ENCODE measurements around the gene TTC1.
"Not testable (repeated sequence)": the region's sequence is repeated elsewhere in the genome, so short reads cannot be mapped to it uniquely, and the experiment has no call there.

TTC1 gene, protein sequence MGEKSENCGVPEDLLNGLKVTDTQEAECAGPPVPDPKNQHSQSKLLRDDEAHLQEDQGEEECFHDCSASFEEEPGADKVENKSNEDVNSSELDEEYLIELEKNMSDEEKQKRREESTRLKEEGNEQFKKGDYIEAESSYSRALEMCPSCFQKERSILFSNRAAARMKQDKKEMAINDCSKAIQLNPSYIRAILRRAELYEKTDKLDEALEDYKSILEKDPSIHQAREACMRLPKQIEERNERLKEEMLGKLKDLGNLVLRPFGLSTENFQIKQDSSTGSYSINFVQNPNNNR

DNA sequence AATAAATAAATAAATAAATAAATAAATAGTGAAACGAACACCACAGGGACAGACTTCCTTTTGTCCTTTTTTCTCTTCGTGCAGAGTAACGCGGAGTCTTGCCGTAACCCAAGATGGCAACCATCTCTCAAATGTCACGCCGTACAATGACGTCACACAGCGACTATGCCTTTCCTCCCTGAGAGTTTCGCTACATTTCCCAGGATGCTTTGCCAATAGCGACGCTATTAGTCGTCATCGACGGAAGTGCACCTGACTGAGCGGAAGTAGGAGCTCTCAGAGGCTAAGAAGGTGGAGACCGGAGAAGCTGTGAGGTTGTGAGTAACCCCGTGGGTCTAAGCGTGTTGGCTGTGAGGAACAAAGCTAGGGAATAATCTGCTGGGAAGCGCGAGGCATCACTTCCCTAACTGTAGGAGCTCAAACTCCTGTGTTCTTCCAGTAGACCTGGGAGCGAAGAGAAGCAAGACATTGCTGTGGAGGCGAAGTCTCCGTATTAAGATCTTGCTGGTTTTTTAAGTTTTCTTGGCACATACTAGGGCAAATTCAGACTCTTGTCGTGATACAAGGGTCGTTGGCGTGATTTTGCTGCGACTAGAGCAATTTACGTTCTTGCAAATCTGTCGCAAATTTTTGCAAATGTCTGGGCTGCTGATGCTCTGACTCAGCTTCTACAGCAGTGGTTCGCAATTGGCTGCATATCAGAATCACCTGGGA lies at the start of gene TTC1:
TSS of gene TTC1 (plus strand) at position 263 of the 714 bp plus-strand sequence. CDS start 1,390 bp downstream, outside the sequence.
- DNase-seq (ENCODE audit: low read depth, low spot score): peak; percentile 99

DNA sequence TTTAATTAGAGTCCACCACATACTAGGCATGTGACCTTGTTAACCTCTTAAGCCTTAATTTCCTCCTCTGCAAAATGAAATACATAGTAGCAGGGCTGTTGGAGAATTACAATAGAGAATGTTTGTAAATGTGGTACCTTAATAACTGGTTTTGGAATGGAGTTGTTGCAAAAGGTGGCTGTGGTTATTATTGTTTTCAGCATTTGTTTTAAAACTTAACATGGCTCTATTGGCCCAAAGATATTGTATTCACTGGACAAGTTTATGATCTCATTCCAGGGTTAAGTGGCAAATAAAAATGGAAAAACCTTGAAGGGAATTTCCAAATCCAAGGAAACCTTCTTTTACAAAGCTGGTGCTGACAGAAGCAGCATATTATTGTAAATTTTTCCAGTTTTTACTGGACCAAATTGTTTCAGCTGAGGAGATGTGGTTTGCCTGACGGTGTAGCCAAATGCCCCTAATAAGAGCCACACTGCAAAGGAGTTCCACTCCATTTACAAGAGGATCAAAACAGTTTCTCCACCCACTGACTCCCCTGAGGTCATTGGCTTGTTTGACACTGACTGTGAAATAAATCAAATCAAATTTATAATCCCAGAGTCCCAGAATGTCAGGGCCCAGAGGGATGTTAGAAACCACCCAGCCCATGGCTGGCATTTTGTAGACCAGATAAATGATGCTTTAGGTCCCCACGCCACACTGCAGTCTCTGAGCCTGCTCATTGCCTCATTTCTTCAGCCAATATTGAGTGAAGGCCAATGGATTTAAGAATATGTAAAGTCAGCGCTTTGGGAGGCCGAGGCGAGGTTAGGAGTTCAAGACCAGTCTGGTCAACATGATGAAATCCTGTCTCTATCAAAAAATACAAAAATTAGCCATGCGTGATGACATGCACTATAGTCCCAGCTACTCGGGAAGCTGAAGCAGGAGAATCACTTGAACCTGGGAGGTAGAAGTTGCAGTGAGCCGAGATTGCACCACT lies 47.5 kb upstream of the TTC1 start:
- no peak for DNase-seq (ENCODE audit: low read depth, low spot score)

DNA sequence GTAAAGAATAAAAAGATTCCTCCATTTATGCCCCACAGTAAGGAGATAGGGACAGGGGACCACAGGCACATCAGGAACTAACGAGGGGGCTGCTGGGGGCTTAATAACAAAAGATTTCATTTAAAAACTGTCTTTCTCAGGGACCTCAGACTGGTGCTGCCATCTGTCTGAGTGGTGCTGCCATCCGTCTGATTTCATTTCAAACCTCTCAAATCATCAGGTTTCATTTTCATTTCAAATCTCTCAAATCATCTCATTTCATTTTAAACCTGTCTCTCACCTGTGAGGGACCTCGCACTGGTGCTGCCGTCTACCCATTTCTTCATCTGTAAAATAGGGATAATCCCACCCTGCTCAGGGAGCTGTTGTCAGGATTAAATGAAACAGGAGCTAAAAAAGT lies 46.7 kb upstream of the TTC1 start:
- DNase-seq (ENCODE audit: low read depth, low spot score): no peak

DNA sequence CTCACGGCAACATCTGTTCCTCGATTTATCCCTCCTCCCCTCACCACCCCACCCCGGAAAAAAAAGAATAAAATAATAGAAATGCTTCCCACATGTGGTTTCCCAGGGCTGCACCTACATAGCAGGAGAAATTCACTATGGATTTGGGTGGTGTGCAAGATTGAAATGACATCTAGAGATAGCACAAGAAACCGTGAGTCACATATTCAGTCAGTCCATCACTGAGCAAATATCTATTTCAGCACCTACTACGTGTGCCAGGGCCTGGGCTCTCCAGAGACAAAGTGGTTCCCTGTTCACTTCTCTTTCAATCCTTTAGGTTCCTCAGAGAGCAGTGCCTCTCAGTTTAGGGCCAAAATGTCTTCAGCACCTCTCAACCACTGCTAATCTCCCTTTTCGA lies 45.0 kb upstream of the TTC1 start:
- DNase-seq (ENCODE audit: low read depth, low spot score): no peak

DNA sequence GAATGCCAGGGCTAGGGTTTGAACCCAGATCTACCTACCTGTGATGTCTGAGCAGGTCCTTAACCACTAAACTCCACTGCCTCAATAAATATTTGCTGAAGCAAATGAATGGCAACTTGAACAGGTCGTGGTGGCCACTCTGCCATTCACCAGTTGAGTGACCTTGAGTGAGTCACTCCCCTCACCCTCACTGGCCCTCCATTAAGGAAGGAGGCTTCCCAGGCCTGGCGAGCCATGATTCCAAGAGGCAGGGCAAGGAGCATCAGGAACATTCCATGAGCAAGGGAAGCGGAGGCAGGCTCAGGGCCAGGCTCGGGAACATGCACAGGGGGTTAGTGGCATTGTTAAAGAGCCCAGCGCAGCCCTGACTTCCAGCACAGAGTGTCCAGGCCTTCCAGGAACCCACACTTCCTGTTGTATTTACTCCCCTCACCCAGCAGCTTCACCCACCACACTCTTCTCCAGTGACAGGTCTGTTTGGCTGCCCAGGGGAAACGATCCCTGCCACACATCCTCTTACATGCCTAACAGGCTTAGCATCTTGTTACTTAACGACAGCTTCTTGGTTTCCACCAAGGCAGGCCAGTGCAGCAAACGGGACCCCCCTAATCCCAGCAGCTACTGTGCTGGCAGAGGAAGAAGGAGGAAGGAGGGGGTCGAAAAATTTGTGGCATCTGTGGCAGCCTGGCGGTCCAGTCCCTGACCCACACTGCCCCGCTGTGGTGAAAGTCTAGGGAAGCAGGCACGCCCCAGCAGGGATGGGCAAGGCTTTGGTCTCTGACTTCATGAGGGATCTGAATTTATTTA lies 43.7 kb upstream of the TTC1 start:
- DNase-seq (ENCODE audit: low read depth, low spot score): no peak

DNA sequence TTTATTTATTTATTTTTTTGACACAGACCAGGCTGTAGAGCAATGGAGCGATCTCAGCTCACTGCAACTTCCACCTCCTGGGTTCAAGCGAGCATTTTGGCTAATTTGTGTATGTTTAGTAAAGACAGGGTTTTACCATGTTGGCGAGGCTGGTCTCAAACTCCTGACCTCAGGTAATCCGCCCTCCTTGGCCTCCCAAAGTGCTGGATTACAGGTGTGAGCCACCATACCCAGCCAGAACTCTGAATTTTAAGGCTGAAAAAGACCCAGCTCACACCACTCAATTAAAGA lies 43.2 kb upstream of the TTC1 start:
- not testable (repeated sequence) for DNase-seq (ENCODE audit: low read depth, low spot score)

DNA sequence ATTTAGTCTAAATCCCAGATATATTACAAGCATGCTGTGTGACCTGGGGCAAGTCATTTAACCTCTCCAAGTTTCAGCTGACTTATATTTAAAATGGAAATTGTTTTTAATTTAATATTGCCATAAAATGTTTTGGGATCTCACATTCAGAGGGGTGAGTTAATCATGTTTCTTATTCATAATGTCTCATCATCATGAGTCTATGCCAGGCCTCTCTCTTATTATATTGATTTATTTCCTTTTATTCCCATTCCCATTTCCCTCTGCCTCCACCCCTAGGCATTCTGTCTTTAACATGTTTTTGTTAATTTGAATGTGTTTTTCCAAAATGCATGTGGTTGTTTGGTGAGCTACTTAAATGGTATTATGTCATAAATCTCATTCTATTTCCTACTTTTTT lies 39.0 kb upstream of the TTC1 start:
- DNase-seq (ENCODE audit: low read depth, low spot score): no peak

DNA sequence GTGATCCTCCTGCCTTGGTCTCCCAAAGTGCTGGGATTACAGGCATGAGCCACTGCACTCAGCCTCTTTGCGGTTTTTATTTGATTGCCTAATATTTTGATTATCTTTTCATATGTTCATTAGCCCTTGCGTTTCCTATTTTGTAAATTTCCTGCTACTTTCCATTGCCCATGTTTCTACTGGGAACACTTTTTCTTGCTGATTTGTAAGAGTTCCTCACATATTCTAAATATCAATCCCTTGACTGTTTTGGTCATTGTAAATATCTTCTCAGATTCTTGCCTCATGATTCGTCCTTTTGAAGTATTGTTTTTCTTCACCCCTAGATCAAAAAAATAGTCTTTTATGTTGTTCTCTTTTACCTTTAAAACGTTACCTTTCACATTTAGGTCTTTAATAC lies 37.9 kb upstream of the TTC1 start:
- DNase-seq (ENCODE audit: low read depth, low spot score): no peak

DNA sequence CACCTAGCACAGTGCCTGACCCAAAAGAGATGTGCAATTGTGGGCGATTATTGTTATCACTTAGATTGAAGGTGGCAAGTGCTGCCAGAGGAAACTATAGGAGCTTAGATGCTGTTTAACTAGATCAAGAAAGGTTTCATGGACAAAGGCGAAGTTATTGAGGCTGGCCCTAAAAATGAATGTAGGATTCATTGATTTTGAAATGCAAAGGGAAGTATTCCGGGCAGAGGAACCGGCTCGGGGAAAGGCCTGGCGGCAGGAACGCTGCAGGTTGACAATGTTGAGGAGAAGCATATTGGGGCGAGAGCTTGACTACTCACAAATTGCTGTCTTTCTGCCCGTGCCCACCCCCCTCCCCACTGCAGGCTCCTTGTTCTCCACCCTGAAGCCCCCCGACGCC lies 37.4 kb upstream of the TTC1 start:
- no peak for DNase-seq (ENCODE audit: low read depth, low spot score)

DNA sequence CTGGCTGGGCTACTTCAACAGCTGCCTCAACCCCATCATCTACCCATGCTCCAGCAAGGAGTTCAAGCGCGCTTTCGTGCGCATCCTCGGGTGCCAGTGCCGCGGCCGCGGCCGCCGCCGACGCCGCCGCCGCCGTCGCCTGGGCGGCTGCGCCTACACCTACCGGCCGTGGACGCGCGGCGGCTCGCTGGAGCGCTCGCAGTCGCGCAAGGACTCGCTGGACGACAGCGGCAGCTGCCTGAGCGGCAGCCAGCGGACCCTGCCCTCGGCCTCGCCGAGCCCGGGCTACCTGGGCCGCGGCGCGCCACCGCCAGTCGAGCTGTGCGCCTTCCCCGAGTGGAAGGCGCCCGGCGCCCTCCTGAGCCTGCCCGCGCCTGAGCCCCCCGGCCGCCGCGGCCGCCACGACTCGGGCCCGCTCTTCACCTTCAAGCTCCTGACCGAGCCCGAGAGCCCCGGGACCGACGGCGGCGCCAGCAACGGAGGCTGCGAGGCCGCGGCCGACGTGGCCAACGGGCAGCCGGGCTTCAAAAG lies 36.9 kb upstream of the TTC1 start:
- DNase-seq (ENCODE audit: low read depth, low spot score): no peak

DNA sequence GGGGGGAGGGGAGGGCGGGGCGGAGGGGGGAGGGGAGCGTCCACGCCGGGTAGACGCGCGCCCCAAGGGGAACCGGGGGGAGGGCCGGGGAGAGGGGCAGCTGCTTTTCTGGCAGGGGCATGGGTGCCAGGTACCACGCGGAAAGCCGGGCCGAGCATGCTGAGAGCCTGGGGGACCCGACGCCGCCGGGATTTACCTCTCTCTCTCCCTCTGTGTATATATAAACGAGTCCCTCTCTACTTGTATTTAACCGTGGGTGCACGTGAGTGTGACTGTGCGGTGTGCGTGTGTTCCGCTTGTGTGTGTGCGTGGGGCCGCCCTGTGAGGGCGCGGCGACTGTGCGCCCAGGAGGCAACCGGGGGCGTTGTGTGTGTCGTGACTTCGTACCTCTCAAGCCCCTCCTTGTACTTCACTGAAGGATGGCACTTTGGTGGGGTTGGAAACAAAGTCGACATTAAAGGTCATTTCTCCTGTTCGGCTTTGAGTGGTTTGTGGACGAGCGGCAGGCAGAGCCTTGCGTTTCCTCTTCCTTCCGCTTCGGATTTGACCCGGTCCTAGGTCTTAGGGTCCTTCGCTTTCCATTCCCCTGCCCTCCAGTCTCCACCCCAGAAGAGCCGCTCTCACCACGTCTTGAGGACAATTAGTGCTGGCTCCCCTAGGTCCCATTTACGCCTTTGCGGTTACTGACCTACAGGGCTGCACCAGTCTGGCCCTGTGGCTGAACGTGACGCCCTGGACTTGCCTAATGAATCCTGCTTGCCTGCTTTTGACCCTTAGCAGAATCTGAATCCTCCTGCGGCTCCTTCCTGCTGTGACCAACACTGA lies 36.2 kb upstream of the TTC1 start:
- no peak for DNase-seq (ENCODE audit: low read depth, low spot score)

DNA sequence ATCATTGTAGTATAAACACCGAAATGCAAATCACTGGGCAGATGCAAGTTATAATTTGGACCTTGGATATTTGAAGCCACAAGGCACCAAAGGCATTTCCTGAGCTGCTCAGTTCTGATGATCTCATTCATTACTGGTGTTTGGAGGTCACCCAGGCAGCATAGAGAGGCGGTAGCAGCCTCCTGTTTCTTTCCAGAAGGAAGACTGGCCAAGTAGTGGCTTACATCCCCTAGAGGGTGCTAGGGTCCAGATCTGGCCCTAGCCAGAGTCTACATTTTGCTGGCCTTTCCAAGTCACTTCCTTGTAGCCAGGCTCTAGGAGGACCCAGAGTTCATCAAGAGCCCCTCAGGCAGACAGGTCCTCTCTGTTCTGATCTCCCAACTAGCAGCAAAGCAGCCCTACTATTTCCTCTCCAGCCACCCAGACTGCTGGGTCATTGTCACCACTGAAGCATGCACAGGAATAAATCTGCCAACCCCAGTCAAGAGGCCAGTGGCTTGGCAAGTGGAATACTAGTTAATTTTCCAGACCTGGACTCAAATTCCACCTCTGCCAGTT lies 33.4 kb upstream of the TTC1 start:
- DNase-seq (ENCODE audit: low read depth, low spot score): no peak

DNA sequence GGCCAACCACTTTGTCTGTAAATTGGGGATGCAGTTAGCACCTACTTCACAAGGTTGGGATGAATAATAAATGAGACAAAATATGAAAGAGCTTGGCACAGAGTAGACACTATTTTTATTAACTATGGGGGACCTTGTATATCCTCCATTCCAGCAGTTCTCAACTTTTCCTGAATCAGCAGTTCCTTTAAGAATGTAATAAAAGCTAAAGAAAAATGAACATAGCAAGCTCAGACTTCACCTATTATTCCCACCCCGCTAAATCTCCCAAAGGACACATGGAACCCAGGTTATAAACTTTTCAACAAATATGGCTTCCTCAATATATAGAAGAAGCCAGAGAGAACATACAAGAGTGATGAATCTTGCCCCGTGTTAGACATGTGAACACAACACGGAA lies 32.0 kb upstream of the TTC1 start:
- no peak for DNase-seq (ENCODE audit: low read depth, low spot score)

DNA sequence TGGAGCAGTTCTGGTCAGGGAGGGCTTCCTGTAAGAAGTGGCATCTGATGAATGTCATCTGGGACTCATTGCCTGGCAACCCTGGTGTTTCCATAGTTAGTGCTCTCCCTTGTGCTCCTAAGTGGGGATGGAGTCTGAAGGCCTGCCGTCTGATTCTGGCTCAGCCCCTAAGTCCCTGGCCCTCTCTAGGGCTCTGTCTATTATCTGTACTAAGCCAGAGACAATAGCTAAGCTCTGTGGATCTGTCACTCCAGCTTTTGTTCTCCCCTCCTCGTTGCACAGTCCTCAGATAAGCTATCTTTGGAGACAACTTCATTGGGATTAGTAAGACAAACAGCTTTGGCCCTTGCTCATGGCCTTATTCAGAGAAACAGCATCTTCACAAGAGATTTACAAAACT lies 30.6 kb upstream of the TTC1 start:
- DNase-seq (ENCODE audit: low read depth, low spot score): no peak

DNA sequence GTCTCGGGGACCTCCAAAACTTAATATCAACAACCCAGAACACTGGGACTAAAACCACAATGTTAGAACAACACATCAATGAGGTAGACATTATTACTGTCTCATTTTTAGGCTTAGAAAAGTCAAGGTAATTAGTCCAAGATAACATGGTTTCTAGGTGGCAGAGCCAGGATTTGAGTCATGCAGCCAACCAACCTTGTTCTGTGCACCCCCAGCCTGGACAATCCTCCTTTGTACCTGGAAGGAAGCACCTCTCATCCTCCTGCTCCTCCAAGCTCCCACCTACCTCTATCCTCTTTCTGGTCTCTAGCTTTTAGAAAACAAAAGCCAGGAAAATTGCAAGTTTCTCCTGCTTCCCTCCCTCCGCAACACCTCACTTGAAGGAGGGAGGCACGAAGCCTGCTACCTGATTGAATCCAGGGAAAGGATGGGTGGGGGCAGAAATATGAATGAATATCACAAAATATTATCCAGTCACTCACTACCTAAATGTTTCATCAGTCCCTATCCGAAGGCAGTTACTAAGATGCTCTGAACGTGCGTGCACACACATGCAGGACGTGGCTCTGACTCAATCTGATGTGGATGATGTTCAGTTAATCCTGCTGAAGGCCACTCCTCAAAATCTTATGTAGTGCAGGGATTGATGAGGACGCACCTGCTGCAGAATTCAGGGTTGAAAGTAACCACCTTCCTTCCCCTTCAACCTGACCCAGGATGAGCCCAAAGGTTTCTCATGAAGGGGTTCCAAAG lies 26.3 kb upstream of the TTC1 start:
- DNase-seq (ENCODE audit: low read depth, low spot score): no peak

DNA sequence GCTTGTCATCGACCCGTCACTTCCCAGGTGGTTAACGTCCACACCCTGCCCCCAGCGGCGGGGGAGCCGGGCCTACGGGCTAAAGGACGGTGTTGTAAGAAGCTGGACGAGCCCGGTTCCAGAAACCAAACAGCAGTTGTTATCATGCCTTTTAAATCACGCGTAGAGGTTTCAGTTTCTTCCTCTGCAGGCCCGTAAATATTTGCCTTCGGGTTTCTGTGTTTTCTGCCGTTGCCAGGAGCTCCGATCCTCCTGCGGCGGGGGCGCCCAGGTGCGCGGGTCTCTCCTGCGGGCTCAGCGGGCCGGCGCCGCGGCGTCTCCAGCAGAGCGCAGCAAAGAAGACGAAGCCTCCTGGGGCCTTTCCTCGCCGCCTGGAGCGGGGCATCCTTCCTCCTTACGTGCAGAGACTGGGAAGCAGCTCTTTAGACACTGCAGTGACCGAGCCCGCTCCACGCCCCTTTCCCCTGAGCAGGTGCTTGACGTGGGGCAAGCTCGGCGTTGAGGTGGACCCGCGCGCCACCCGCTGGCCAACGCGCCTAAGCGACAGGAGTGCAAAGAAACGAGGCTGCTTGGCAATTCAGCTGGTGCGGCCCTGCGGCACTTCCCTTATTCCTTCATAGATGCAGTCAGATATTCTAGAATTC lies 21.8 kb upstream of the TTC1 start:
- DNase-seq (ENCODE audit: low read depth, low spot score): peak; percentile 47

DNA sequence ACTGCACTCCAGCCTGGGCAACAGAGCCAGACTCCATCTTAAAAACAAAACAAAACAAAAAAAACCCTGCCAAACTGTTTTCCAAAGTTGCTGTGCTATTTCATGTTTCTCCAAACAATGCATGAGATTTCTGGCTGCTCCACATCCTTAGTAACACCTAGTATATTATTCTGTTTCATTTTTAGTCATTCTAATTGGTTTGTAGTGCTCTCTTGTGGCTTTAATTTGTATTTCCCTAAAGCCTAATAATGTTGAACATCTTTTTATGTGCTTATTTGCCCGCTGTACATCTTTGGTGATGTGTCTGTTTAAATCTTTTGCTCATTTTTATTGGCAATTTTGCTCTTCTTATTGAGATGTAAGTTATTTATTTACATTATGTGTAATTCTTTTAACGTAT lies 18.4 kb upstream of the TTC1 start:
- no peak for DNase-seq (ENCODE audit: low read depth, low spot score)

DNA sequence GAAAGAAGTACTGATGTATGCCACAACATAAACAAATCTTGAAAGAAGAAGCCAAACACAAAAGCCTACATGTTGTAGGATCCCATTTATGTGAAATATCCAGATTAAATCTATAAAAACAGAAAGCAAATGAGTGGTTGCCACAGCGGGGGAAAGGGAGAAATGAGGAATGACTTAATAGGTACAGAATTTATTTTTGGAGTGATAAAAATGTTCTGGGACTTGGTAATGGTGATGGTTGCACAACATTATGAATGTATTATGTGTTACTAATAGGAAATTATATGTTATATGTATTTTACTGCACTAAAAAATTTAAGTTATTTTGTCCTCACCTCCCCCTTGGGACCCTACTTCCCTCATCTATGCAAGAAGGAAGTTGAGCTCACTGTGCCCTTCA lies 16.4 kb upstream of the TTC1 start:
- DNase-seq (ENCODE audit: low read depth, low spot score): no peak

DNA sequence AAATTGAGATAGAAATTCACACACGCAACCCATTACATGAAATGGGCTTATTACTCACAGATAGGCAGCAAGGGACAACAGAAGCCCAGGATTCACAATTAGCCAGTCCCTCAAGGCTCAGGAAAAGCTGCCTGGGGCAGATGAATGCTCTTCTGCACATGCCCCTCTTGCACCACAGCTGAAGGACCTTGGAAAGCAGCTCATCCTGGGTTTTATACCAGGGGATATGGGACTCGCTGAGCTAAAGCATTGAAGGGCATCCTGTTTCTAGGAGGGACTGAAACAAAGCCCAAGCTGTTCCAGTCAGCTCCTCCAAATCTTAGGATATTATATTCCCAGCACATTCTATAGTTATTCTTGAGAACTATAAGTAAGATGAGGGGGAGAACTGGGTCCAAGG lies 15.7 kb upstream of the TTC1 start:
- DNase-seq (ENCODE audit: low read depth, low spot score): no peak

Data from iPS DF 19.7 (cell line).